ENCODE measurements around the gene TMPRSS15. TPM values are rescaled to one million over a fixed set of nuclear protein-coding genes. Genes with fewer than 3 reads are reported as not detected.

The TMPRSS15 gene
- total and polyA plus RNA-seq, 9 of the 15 experiments (the other 6 are each of a cell fraction or from before 2014, with no cell fraction given), result 0.03 to 0.11 (median 0.04) TPM; not detected in 4

DNA sequence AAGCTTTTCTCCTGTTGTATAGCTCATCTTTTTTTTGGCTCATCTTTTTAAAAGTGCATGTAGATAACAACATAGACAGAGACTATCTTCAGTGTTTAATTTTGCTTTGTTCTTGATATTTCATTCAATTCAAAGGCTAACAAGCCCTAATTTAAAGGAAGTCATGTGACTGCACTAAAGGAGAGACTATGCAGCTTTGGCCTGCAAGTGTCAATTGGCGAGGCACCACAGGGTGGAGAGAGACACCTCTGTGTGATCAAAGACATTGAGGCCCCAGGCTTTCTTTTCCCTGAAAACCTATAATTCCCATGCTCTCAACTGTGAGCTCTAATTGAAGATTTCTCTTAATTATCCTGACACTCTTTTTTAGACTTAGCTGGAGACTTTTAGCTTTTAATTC lies 105.4 kb downstream of the TMPRSS15 start:
- Histone ChIP-seq H3K27me3 (ENCODE audit: control insufficient read depth in 2 of 2, insufficient read depth in 2 of 2, low read length in 2 of 2) (no peaks in the 10 kb centered on the region), H3K27ac (ENCODE audit: extremely low read depth, low read depth, low read length) (no peak overlapping the region), H3K36me3 (ENCODE audit: control insufficient read depth, insufficient read depth, low read length) (no peaks in the 10 kb centered on the region), H3K4me1 (replicated peaks in 1 of 2; ENCODE audit: control insufficient read depth in 2 of 2, insufficient read depth in 2 of 2, low read length in 2 of 2) (no peaks in the 10 kb centered on the region), H3K79me2 (ENCODE audit: control insufficient read depth, insufficient read depth, low read length) (no peaks in the 10 kb centered on the region), H3K4me3 (no peak overlapping the region), H4K20me1 (replicated peaks; ENCODE audit: control insufficient read depth, insufficient read depth, low read length) (no peaks in the 10 kb centered on the region), H2AFZ (ENCODE audit: low read depth, low read length) (no peak overlapping the region), H3K4me2 (ENCODE audit: insufficient read depth, low read length) (no peak overlapping the region), H3K9me3 (replicated peaks; ENCODE audit: control insufficient read depth, insufficient read depth, low read depth, low read length) (no peaks in the 10 kb centered on the region), H3K9ac (ENCODE audit: insufficient read depth in 1 of 2, low read depth in 2 of 2, low read length in 2 of 2) (no peak overlapping the region), H3K9me1 (ENCODE audit: control insufficient read depth, insufficient read depth, low read length) (no peaks in the 10 kb centered on the region)
- FAIRE-seq, result no peak
- no TSS peak for BruUV-seq (replicated peaks)
- POLR2A ChIA-PET, result no interaction called here
- in situ Hi-C loops (cut with MboI) (no loop called here), intact Hi-C loops (cut with micrococcal nuclease) (no loop called here)
- WGBS (ENCODE audit: insufficient coverage, low coverage, missing lambda C conversion rate), result 0% methylated on average over 1 of the region's 1 CpG
- no peak for DNase-seq (ENCODE audit: extremely low read depth in 1 of 4, low spot score in 3 of 4)
- TF ChIP-seq, protein P1, sequence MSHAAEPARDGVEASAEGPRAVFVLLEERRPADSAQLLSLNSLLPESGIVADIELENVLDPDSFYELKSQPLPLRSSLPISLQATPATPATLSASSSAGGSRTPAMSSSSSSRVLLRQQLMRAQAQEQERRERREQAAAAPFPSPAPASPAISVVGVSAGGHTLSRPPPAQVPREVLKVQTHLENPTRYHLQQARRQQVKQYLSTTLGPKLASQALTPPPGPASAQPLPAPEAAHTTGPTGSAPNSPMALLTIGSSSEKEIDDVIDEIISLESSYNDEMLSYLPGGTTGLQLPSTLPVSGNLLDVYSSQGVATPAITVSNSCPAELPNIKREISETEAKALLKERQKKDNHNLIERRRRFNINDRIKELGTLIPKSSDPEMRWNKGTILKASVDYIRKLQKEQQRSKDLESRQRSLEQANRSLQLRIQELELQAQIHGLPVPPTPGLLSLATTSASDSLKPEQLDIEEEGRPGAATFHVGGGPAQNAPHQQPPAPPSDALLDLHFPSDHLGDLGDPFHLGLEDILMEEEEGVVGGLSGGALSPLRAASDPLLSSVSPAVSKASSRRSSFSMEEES (CRISPR knock-in tag; IDR thresholded peaks at IDR 0.05), result 0 out of 2 replicates have a peak, but pooled peaks have one; percentile 6
- no peak for TF ChIP-seq OTX1 (CRISPR knock-in tag; IDR thresholded peaks at IDR 0.05)
- ATAC-seq, result no peak
- CTCF ChIA-PET (ENCODE audit: low intra/inter-chr PET ratio), result no interaction called here

DNA sequence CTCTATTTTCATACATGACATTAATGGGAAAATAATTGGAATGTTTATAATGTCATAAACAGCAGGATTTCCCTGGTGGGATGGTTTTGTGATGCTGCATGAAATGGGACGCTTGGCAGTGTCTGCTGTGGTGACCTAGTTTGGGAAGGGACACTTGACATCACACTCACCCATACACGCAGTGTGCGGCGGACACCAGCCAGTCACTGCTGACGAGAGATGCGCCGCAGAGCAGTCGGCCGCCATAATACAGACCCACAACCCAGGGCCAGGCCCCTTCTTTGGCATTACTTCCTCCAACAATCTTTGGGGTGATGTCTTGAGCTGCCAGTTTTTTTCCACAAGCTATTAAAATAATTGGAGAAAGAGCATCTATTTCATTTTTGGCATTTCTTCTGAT lies 109.5 kb downstream of the TMPRSS15 start:
- no peaks in the 10 kb centered on the region for H3K9me1 ChIP-seq (ENCODE audit: control insufficient read depth, insufficient read depth, low read length)
- H3K36me3 ChIP-seq (ENCODE audit: control insufficient read depth, insufficient read depth, low read length), result no peaks in the 10 kb centered on the region
- no peaks in the 10 kb centered on the region for H3K9me3 ChIP-seq (replicated peaks; ENCODE audit: control insufficient read depth, insufficient read depth, low read depth, low read length)
- H3K4me1 ChIP-seq (replicated peaks in 1 of 2; ENCODE audit: control insufficient read depth in 2 of 2, insufficient read depth in 2 of 2, low read length in 2 of 2), result no peaks in the 10 kb centered on the region
- H3K79me2 ChIP-seq (ENCODE audit: control insufficient read depth, insufficient read depth, low read length), result no peaks in the 10 kb centered on the region
- POLR2A ChIA-PET, result no interaction called here
- FAIRE-seq (no peak), DNase-seq (ENCODE audit: extremely low read depth in 1 of 4, low spot score in 3 of 4) (no peak), ATAC-seq (no peak)
- WGBS (ENCODE audit: insufficient coverage, low coverage, missing lambda C conversion rate), result 1% methylated on average over 9 of the region's 9 CpGs
- intact Hi-C loops (cut with micrococcal nuclease), result no loop called here
- no peak overlapping the region for H3K9ac ChIP-seq (ENCODE audit: insufficient read depth in 1 of 2, low read depth in 2 of 2, low read length in 2 of 2)
- H3K27ac ChIP-seq (ENCODE audit: extremely low read depth, low read depth, low read length), result no peak overlapping the region
- CTCF ChIA-PET (ENCODE audit: low intra/inter-chr PET ratio), result no interaction called here
- no peaks in the 10 kb centered on the region for H3K27me3 ChIP-seq (ENCODE audit: control insufficient read depth in 2 of 2, insufficient read depth in 2 of 2, low read length in 2 of 2)
- H4K20me1 ChIP-seq (replicated peaks; ENCODE audit: control insufficient read depth, insufficient read depth, low read length), result no peaks in the 10 kb centered on the region
- no peak overlapping the region for H2AFZ ChIP-seq (ENCODE audit: low read depth, low read length)
- in situ Hi-C loops (cut with MboI), result no loop called here
- TF ChIP-seq, protein P2, sequence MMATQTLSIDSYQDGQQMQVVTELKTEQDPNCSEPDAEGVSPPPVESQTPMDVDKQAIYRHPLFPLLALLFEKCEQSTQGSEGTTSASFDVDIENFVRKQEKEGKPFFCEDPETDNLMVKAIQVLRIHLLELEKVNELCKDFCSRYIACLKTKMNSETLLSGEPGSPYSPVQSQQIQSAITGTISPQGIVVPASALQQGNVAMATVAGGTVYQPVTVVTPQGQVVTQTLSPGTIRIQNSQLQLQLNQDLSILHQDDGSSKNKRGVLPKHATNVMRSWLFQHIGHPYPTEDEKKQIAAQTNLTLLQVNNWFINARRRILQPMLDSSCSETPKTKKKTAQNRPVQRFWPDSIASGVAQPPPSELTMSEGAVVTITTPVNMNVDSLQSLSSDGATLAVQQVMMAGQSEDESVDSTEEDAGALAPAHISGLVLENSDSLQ (IDR thresholded peaks at IDR 0.05), result no peak
- TF ChIP-seq, protein P3, sequence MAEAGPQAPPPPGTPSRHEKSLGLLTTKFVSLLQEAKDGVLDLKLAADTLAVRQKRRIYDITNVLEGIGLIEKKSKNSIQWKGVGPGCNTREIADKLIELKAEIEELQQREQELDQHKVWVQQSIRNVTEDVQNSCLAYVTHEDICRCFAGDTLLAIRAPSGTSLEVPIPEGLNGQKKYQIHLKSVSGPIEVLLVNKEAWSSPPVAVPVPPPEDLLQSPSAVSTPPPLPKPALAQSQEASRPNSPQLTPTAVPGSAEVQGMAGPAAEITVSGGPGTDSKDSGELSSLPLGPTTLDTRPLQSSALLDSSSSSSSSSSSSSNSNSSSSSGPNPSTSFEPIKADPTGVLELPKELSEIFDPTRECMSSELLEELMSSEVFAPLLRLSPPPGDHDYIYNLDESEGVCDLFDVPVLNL (CRISPR knock-in tag; IDR thresholded peaks at IDR 0.05; ENCODE audit: low read depth), result no peak
- TF ChIP-seq HNRNPK (IDR thresholded peaks at IDR 0.05; ENCODE audit: low read depth, low read length, poor library complexity, severe bottlenecking), result no peak
- BruUV-seq (replicated peaks), result no TSS peak
- no peak overlapping the region for H3K4me3 ChIP-seq
- H3K4me2 ChIP-seq (ENCODE audit: insufficient read depth, low read length), result no peak overlapping the region

Data from K562 (cell line).